Measurements from ENCODE around the gene SEPTIN8. TPM values are rescaled to one million over a fixed set of nuclear protein-coding genes. Genes with fewer than 3 reads are reported as not detected.

The SEPTIN8 gene
- total and polyA plus RNA-seq, 9 donors = 18.7 to 54.5 (median 36.8) TPM

GRCh38 chr5:132764051-132764450 lies 13.0 kb downstream of the SEPTIN8 start:
- H3K27ac ChIP-seq = no peak overlapping the region
- H3K4me3 ChIP-seq = no peak overlapping the region
- no peak for DNase-seq
- peaks cover 2% of the 10 kb centered on the region for H3K36me3 ChIP-seq
- intact Hi-C loops (cut with DNase I) = no loop called here
- H3K4me1 ChIP-seq (ENCODE audit: insufficient read depth) = peaks cover 5% of the 10 kb centered on the region
- no peaks in the 10 kb centered on the region for H3K9me3 ChIP-seq
- H3K27me3 ChIP-seq = no peaks in the 10 kb centered on the region
- TF ChIP-seq EP300 (IDR thresholded peaks at IDR 0.05) (no peak), POLR2A (IDR thresholded peaks at IDR 0.05) (no peak), CTCF (IDR thresholded peaks at IDR 0.05) (no peak)
- WGBS, 3 donors = 92 to 95% (median 94%) methylated on average over 10 of the region's 10 CpGs

- Histone ChIP-seq H3K4me3 (no peak overlapping the region), H3K36me3 (peaks cover 2% of the 10 kb centered on the region), H3K27me3 (no peaks in the 10 kb centered on the region), H3K27ac (no peak overlapping the region), H3K9me3 (no peaks in the 10 kb centered on the region), H3K4me1 (ENCODE audit: insufficient read depth) (peaks cover 5% of the 10 kb centered on the region)
- TF ChIP-seq POLR2A (IDR thresholded peaks at IDR 0.05) (no peak), CTCF (IDR thresholded peaks at IDR 0.05) (no peak), EP300 (IDR thresholded peaks at IDR 0.05) (no peak)
- intact Hi-C loops (cut with DNase I) = no loop called here
- DNase-seq = no peak
- 95% methylated on average over 17 of the region's 17 CpGs for WGBS, 3 donors
These were observed 13.6 kb downstream of the SEPTIN8 start for GRCh38 chr5:132763181-132764036.

- 94 to 96% (median 95%) methylated on average over 11 of the region's 11 CpGs for WGBS, 3 donors
- Histone ChIP-seq H3K9me3 (no peaks in the 10 kb centered on the region), H3K4me3 (no peak overlapping the region), H3K27ac (no peak overlapping the region), H3K4me1 (ENCODE audit: insufficient read depth) (no peaks in the 10 kb centered on the region), H3K36me3 (peaks cover 2% of the 10 kb centered on the region), H3K27me3 (no peaks in the 10 kb centered on the region)
- intact Hi-C loops (cut with DNase I) = no loop called here
- TF ChIP-seq CTCF (IDR thresholded peaks at IDR 0.05) (no peak), EP300 (IDR thresholded peaks at IDR 0.05) (no peak), POLR2A (IDR thresholded peaks at IDR 0.05) (no peak)
- no peak for DNase-seq
These were observed 14.6 kb downstream of the SEPTIN8 start for GRCh38 chr5:132762246-132763000.

GRCh38 chr5:132761321-132762240 lies 15.5 kb downstream of the SEPTIN8 start:
- Histone ChIP-seq H3K27me3 (no peaks in the 10 kb centered on the region), H3K36me3 (peaks cover 2% of the 10 kb centered on the region), H3K4me1 (ENCODE audit: insufficient read depth) (no peaks in the 10 kb centered on the region), H3K27ac (no peak overlapping the region), H3K9me3 (no peaks in the 10 kb centered on the region), H3K4me3 (no peak overlapping the region)
- WGBS, 3 donors = 92 to 95% (median 94%) methylated on average over 22 of the region's 22 CpGs
- intact Hi-C loops (cut with DNase I) = no loop called here
- no peak for TF ChIP-seq EP300 (IDR thresholded peaks at IDR 0.05)
- no peak for TF ChIP-seq CTCF (IDR thresholded peaks at IDR 0.05)
- no peak for TF ChIP-seq POLR2A (IDR thresholded peaks at IDR 0.05)
- DNase-seq = no peak

Measured in ovary (tissue), 9 donors.